DMS153 treated with DMSO at 0.1 percent for 48 hours (cell line): ENCODE data around the gene CACNA2D2.

Source experiments
- DNase-seq: peaks from one replicate; lab custom pipeline; 2025; ENCODE audit not compliant: unreplicated experiment; lab: John Stamatoyannopoulos, UW

Gene CACNA2D2

DNA sequence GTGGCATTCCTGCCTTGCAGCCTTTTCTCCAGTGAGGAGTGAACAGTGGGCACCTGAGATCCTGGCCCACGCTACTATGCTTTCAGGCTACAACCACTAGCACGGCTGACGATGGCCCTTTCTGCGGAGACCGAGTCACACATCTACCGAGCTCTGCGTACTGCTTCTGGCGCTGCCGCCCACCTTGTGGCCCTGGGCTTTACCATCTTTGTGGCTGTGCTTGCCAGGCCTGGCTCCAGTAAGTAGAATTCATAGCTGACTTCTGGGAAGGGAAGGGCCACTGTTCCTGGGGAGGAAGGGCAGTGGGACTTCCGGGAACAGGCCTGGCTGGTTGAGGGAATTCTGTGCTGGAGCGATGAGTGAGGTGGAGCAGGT lies 152.1 kb downstream of the CACNA2D2 start:
- DNase-seq, result no peak

DNA sequence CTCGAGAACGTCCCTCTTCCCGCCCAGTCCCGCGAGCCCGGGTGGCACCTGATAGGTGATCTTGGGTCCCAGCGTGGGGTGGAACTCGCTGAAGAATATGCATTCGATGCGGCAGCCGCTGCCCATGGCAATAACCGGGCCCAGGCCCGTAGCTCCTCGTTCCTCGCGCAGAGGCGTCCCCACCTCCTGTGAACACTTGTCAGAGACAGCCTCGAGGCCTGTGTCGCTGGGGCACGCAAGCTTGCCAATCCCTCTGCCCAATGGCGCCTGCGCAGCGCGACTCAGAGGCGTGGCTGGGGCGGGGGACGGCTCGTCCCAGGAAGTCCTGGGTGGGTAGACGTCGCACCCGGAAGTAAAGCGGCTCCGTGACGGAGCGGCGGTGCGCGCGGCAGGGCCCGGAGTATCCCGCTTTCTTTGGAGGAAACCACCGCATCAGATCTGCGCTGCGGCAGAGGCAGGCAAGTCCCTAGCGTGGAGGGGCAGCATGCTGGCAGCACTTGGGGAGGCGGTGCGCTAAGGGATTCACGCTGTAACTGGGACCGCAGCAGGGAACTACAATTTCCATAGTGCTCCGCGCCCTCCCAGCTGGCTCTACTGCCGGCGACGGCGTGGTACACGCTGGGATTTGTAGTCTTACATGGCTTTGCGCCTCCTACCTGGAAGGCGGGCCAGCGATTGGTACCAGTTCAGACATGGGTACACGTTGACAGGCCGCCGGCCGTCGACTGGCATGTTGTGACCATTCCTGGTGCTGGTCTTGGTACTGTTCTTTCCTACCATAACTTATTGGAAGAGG lies 152.7 kb downstream of the CACNA2D2 start, which contains the start of the genes CYB561D2 and NPRL2:
TSS of gene CYB561D2 (plus strand) at position 336 of the 796 bp plus-strand sequence. CDS start 572 bp downstream, outside the sequence.
TSS of gene NPRL2 (minus strand) at position 249 of the 796 bp plus-strand sequence. CDS start at position 126, 123 bp downstream.
- peak; percentile 55 for DNase-seq

- DNase-seq, result no peak
Measured at GRCh38 chr3:50350213-50350526, 153.3 kb downstream of the CACNA2D2 start.

- peak; percentile 21 for DNase-seq
Measured at GRCh38 chr3:50347187-50347813, 156.1 kb downstream of the CACNA2D2 start.

- DNase-seq, result no peak
Measured at GRCh38 chr3:50345586-50346234, 157.7 kb downstream of the CACNA2D2 start, which contains the start of gene ZMYND10. Gene ZMYND10 (minus strand): TSS chr3:50345732. CDS start chr3:50345579, 153 bp downstream.

- no peak for DNase-seq
Measured at GRCh38 chr3:50345008-50345407, 158.4 kb downstream of the CACNA2D2 start.

DNA sequence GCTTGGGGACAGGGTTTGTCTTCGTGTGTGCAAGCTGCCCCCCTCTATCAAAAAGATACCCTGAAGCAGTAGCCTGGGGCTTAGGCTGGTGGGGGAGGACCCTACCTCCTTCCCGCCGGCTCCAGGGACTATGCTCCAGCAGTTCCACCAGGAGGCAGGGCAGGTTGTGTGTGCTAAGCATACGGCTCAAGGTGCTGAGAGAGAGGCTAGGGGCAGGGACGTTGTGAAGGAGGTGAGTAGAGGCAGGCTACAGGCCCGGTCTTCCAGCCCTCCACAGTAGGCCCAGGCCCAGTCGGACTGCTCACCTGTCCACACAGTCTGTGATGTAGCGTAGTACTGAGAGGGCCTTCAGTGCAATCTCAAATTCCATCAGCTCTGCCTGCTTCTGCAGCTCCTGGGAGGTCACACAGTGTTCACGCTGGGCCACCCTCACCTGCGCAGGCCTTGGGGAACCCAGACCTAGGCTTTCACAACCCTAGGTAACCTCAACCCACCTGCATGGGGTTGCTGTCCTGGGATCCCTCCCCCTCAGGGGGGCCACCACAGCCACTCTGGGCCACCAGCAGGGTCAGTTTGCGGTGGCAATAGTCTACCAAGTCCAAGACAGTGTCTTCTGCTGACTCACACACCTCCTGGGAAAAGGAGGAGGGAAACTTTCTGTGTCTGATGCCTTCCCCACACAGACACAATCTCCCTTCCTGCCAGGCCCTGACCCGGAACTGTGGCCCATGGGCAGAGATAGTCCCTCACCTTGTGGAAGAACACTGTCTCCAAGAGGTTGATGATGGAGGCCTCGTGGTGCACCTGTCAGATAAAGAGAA lies 160.4 kb downstream of the CACNA2D2 start:
- DNase-seq, result no peak

DNA sequence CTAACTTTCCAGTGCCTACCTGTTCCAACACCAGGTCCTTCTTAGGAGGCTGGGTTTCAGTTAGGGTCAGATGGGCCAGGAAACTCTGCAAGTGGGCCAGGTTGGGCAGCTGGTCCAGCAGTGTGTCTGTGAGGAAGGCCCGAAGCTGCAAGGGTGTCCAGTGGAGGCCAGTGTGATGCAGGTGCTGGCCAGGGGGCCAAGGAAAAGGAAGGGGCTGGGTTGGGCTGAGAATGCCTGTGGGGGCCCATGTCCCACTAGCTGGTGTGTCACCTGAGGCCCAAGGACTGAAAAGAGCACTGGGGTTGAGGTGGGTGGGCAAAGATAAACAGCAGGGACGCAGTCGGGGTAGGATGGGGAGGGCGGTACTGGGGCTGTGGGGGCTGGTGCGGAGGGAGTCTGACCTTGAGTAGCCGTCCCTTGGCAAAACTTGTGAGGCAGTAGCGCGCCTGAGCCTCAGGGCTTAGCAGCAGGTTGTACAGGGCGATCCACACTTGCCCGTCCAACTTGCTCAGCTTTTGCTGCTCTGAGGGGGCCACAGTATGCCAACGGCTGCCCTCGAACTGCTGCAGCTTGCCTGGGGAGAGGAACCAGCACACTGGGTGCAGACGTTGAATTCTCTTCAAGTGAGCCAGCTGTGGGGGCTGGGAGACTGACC lies 161.3 kb downstream of the CACNA2D2 start:
- no peak for DNase-seq

DNA sequence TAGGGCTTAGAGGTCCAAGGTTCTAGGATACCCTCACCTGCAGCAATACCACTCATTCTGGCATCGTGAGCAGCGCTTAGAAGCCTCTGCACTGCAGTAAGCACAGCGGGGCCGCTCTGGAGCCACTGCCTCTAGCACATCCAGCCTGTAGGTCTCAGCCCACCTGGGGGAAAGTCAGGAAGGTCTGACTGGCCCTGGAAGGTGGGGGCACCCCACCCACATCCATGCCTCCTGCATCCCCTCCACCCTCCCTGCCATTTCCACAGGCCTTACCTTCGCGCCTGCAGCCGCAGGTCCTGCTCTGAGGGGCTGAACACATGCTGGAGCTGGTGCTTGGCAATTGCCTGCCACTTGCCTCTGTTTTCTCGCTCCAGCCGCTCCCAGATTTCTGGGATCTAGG lies 161.9 kb downstream of the CACNA2D2 start:
- no peak for DNase-seq

DNA sequence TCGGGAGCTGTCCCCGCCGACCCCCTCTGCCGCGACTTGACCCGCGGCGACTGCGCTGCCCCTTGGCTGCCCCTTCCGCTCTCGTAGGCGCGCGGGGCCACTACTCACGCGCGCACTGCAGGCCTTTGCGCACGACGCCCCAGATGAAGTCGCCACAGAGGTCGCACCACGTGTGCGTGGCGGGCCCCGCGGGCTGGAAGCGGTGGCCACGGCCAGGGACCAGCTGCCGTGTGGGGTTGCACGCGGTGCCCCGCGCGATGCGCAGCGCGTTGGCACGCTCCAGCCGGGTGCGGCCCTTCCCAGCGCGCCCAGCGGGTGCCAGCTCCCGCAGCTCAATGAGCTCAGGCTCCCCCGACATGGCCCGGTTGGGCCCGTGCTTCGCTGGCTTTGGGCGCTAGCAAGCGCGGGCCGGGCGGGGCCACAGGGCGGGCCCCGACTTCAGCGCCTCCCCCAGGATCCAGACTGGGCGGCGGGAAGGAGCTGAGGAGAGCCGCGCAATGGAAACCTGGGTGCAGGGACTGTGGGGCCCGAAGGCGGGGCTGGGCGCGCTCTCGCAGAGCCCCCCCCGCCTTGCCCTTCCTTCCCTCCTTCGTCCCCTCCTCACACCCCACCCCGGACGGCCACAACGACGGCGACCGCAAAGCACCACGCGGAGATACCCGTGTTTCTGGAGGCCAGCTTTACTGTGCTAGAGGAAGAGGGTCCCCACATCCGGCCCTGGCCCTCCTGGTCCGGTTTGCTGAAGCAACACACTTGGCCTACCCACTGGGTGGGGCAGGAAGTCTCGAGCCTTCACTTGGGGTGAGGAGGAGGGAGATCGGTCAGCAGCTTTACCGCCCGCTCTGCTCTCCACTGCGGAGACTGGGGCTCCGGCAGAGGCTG lies 162.7 kb downstream of the CACNA2D2 start, which contains the start of gene RASSF1:
TSS of gene RASSF1 (minus strand) at position 389 of the 882 bp plus-strand sequence. CDS start at position 358, 31 bp downstream.
- no peak for DNase-seq

DNA sequence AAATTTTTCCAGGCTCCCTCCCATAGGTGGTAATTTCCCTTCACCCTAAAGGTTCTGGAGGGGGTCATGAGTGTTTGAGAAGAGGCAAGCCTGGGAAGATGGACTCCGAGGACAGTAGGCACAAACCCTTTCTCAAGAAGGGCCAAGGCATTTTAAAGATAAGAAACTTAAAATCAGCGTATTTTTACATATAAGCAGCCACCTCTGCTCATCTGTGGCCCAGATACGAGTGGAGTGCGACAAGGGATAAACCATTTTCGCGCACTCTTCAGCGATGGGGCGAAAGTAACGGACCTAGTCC lies 163.3 kb downstream of the CACNA2D2 start:
- DNase-seq, result no peak

GRCh38 chr3:50339485-50340146 lies 163.8 kb downstream of the CACNA2D2 start:
- DNase-seq, result no peak

DNA sequence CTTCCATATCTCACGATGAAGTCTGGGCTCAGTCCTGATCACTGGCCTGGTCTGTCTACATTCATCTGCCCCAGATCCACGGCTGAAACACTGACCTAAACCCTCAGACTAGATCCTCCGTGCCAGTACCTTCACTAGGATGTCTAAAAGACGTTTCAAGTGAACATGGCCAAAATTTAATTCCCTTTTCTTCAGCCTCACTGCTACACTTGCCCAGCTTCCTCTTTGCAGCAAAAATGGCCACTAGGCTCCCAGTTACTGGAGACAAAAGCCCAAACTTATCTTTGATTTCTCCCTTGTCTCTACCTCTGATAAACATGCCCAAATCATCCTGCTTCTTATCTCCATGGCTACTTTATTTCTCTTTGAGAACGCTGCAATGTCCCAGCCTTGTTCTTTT lies 164.5 kb downstream of the CACNA2D2 start:
- DNase-seq, result no peak

GRCh38 chr3:50337175-50337861 lies 166.1 kb downstream of the CACNA2D2 start:
- peak; percentile 65 for DNase-seq

- no peak for DNase-seq
Measured at GRCh38 chr3:50336452-50337174, 166.8 kb downstream of the CACNA2D2 start.

DNA sequence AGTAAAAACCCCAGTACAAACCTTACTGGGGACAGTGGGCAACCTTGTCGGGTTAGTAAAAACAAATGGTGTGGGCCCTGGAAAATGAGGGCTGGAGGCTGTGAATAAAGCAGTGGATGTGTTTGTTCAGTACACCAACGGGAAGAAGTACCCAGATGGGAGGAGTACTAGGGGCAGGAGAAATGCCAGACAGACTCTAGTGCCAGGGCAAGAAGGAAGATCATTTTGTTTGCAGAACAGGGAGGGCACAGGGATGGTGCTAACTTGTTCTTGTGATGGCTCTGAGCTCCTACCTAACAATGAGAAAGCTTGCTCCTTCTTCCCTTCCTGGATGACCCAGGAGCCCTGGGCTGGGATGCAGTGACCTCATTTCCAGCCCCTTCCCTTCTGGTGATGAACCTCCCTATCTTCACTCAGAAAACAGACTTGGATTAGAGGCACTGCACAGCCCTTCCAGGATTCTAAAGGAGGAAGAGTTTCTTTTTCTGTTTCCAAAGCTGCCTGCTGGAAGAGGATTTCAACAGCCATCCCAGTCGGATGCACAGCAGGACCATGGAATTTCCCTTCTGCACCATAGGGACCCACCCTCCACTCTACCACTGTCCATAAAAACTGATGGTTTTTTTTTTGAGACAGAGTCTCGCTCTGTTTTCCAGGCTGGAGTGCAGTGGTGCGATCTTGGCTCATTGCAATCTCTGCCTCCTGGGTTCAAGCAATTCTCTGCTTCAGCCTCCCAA lies 168.9 kb downstream of the CACNA2D2 start:
- no peak for DNase-seq

DNA sequence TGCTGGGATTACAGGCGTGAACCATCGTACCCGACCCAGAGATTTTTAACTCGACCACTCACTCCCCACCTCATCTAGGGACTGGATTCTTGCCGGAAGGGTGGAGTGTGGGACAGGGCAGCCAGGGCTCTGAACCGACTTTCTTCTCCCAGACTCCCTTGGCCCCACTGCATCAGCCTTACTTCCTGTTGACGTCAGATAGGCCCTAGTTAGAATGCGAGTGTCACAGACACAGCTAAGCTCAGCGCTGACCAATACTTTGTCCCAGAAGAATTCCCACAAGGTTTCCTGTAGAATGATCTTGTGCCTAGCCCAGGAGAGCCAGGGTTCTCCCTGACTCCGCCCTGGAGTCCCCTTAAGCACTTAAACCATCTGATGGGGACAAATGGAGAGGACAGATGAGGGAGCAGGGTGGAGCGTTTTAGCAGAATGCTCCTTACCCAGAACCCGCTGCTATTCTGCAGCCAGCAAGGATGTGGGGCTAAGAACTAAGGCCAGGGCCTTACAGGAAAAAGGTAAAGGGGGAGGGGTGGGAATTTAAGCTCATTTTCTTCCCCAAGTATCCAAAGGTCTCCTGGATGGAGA lies 169.6 kb downstream of the CACNA2D2 start:
- DNase-seq, result no peak
